IMR-90 (cell line): ENCODE measurements around the gene CYB5A. TPM values are rescaled to one million over a fixed set of nuclear protein-coding genes. Genes with fewer than 3 reads are reported as not detected.
"Not testable (repeated sequence)": the region's sequence is repeated elsewhere in the genome, so short reads cannot be mapped to it uniquely, and the experiment has no call there.

Source experiments
- ATAC-seq: fragments of 200-7000 bp; cut with Tn5 transposase; 2 replicates; pipeline ENCODE4 v1.9.1; 2020; ENCODE audit warnings: low read depth, mild to moderate bottlenecking, moderate library complexity
- BruUV-seq: library from RNA; stranded (reverse); fragments of 400-500 nt; replicated peaks from 2 replicates; lab custom pipeline; 2021; lab: Mats Ljungman, UMichigan
- CTCF ChIA-PET: fragments of 300-600 bp; formaldehyde crosslinking; extraction: SDS; loops from one replicate; lab custom pipeline; 2021; ENCODE audit warnings: antibody characterized with exemption; lab: Yijun Ruan, JAX
- POLR2A ChIA-PET: fragments of 300-600 bp; sonication (Branson Sonifier 250); formaldehyde crosslinking; loops from one replicate; lab custom pipeline; 2022; ENCODE audit warnings: antibody characterized with exemption; ENCODE audit not compliant: unreplicated experiment; lab: Charles Lee
- DNase-seq: peaks from one replicate; pipeline ENCODE4 v3.0.0; 2013
- H2AFZ ChIP-seq: replicated peaks from 2 replicates; pipeline ENCODE3; 2013; ENCODE audit warnings: low read length, mild to moderate bottlenecking; ENCODE audit not compliant: poor library complexity
- H2AK5ac ChIP-seq: 2 replicates; pipeline ENCODE4 v1.6.1; 2013; ENCODE audit warnings: low read depth, low read length, inconsistent platforms
- H2AK9ac ChIP-seq: replicated peaks from 2 replicates; pipeline ENCODE3; 2013; ENCODE audit warnings: mild to moderate bottlenecking, low read depth, low read length, moderate library complexity; ENCODE audit not compliant: poor library complexity
- H2BK120ac ChIP-seq: 2 replicates; pipeline ENCODE4 v1.6.1; 2013; ENCODE audit warnings: low read depth, low read length, inconsistent platforms
- H2BK15ac ChIP-seq: 3 replicates; pipeline ENCODE4 v1.6.1; 2013; ENCODE audit warnings: low read depth, low read length, inconsistent platforms
- H2BK20ac ChIP-seq: 2 replicates; pipeline ENCODE4 v1.6.1; 2013; ENCODE audit warnings: low read depth, mild to moderate bottlenecking, inconsistent platforms, low read length, moderate library complexity
- H2BK5ac ChIP-seq: 2 replicates; pipeline ENCODE4 v1.6.1; 2013; ENCODE audit warnings: mild to moderate bottlenecking, low read depth, low read length, inconsistent platforms; ENCODE audit not compliant: poor library complexity, severe bottlenecking
- H3K14ac ChIP-seq: replicated peaks from 2 replicates; pipeline ENCODE4 v1.6.1; 2013; ENCODE audit warnings: low read depth, low read length, inconsistent platforms
- H3K18ac ChIP-seq: 2 replicates; pipeline ENCODE4 v1.6.1; 2013; ENCODE audit warnings: low read depth, low read length, control low read depth
- H3K23ac ChIP-seq: 2 replicates; pipeline ENCODE4 v1.6.1; 2013; ENCODE audit warnings: low read depth, low read length, inconsistent platforms
- H3K27ac ChIP-seq: 2 replicates; pipeline ENCODE4 v1.5.1; 2013; ENCODE audit warnings: mild to moderate bottlenecking, control low read depth, low read length; ENCODE audit not compliant: insufficient read depth
- H3K27me3 ChIP-seq: 2 replicates; pipeline ENCODE4 v1.6.1; 2013; ENCODE audit warnings: low read length; ENCODE audit not compliant: control insufficient read depth, insufficient read depth
- H3K36me3 ChIP-seq: 2 replicates; pipeline ENCODE4 v1.6.1; 2013; ENCODE audit warnings: low read length, mixed read lengths; ENCODE audit not compliant: control insufficient read depth, insufficient read depth
- H3K4ac ChIP-seq: 2 replicates; pipeline ENCODE4 v1.6.1; 2013; ENCODE audit warnings: low read depth, low read length, inconsistent platforms
- H3K4me1 ChIP-seq: 2 replicates; pipeline ENCODE4 v1.6.1; 2013; ENCODE audit warnings: low read length, mixed read lengths; ENCODE audit not compliant: control insufficient read depth, insufficient read depth
- H3K4me2 ChIP-seq: 2 replicates; pipeline ENCODE4 v1.6.1; 2013; ENCODE audit warnings: low read depth, mild to moderate bottlenecking, control low read depth, low read length, moderate library complexity
- H3K4me3 ChIP-seq: 2 replicates; pipeline ENCODE4 v1.5.1; 2013; ENCODE audit warnings: low read depth, mild to moderate bottlenecking, control low read depth, low read length, moderate library complexity; ENCODE audit not compliant: insufficient read depth
- H3K56ac ChIP-seq: 2 replicates; pipeline ENCODE4 v1.6.1; 2013; ENCODE audit warnings: low read length, inconsistent platforms; ENCODE audit not compliant: insufficient read depth; ENCODE audit errors: extremely low read depth
- H3K79me1 ChIP-seq, 2 experiments: 2 replicates each; pipeline ENCODE4 v1.6.1; 2013; ENCODE audit warnings: low read length in 2 of 2, inconsistent platforms in 1 of 2, low read depth in 1 of 2
- H3K9ac ChIP-seq: 2 replicates; pipeline ENCODE4 v1.6.1; 2013; ENCODE audit warnings: low read depth, low read length, control low read depth
- H3K9me1 ChIP-seq: 2 replicates; pipeline ENCODE4 v1.6.1; 2013; ENCODE audit warnings: low read length, inconsistent platforms; ENCODE audit not compliant: insufficient read depth
- H3K9me3 ChIP-seq: 2 replicates; pipeline ENCODE4 v1.6.1; 2013; ENCODE audit warnings: low read length; ENCODE audit not compliant: control insufficient read depth, insufficient read depth
- H4K20me1 ChIP-seq: 2 replicates; pipeline ENCODE4 v1.6.1; 2013; ENCODE audit warnings: low read length, inconsistent platforms; ENCODE audit not compliant: insufficient read depth
- H4K5ac ChIP-seq: 2 replicates; pipeline ENCODE4 v1.6.1; 2013; ENCODE audit warnings: mild to moderate bottlenecking, low read depth, low read length, control low read depth
- H4K8ac ChIP-seq, 2 experiments: 2 replicates each; pipeline ENCODE4 v1.6.1; 2013; ENCODE audit warnings: low read depth in 2 of 2, low read length in 2 of 2, control low read depth in 1 of 2, inconsistent platforms in 1 of 2
- H4K91ac ChIP-seq: 2 replicates; pipeline ENCODE4 v1.6.1; 2013; ENCODE audit warnings: low read depth, low read length, inconsistent platforms; ENCODE audit not compliant: insufficient read depth
- WGBS, 2 experiments: methylation state at CpG; one replicate each; pipeline versions ENCODE4 v1.1.5 to v1.1.7; 2013; ENCODE audit warnings: missing lambda C conversion rate in 2 of 2; ENCODE audit not compliant: insufficient read length in 1 of 2; ENCODE audit errors: extremely low coverage in 2 of 2; 5-methylcytosine and 5-hydroxymethylcytosine counted together
- dilution Hi-C: fragments of 300-500 bp; cut with HindIII; formaldehyde crosslinking; loops from one replicate; pipeline ENCODE4 v1.14.3; 2018; ENCODE audit warnings: low sequenced_read_pairs; ENCODE audit not compliant: unreplicated experiment
- in situ Hi-C: fragments of 300-500 bp; cut with MboI; formaldehyde crosslinking; loops from 3 replicates; pipeline ENCODE4 v1.14.3; 2019; ENCODE audit warnings: low sequenced_read_pairs, inconsistent platforms, mixed read lengths
- intact Hi-C: fragments of 100-400 bp; cut with micrococcal nuclease; formaldehyde crosslinking; loops from 2 replicates; pipeline ENCODE4 v1.10.0; 2022
- polyA plus RNA-seq, 3 experiments: library from polyadenylated mRNA; depleted of rRNA; stranded (reverse); fragments of >200 nt; gene quantifications; 2 replicates each; pipeline ENCODE4 v1.2.3, GENCODE V29; 2012; ENCODE audit warnings: low replicate concordance in 1 of 3
- total RNA-seq: library from RNA; depleted of rRNA; stranded (reverse); fragments of >200 nt; gene quantifications from 2 replicates; pipeline ENCODE4 v1.2.3, GENCODE V29; 2012

Gene CYB5A
- total and polyA plus RNA-seq, 2 of the 4 experiments (the other 2 are of a cell fraction), result 13.4 to 47.9 TPM

- POLR2A ChIA-PET, BruUV-seq, H3K56ac ChIP-seq, DNase-seq, H3K14ac ChIP-seq, H3K4me3 ChIP-seq, H3K23ac ChIP-seq, H2BK120ac ChIP-seq, H2BK5ac ChIP-seq, H2BK20ac ChIP-seq, H4K20me1 ChIP-seq, H3K36me3 ChIP-seq, H3K18ac ChIP-seq, H3K27me3 ChIP-seq, H3K4me1 ChIP-seq, ATAC-seq, in situ Hi-C loops, dilution Hi-C loops, H2AFZ ChIP-seq, H4K5ac ChIP-seq, H3K27ac ChIP-seq, H2AK9ac ChIP-seq, H3K4ac ChIP-seq, H4K91ac ChIP-seq, H3K9me1 ChIP-seq, intact Hi-C loops, H3K4me2 ChIP-seq, H3K9me3 ChIP-seq: not testable (repeated sequence)
- Histone ChIP-seq H3K79me1 (peaks cover 9 to 24% of the 10 kb centered on the region in 2 experiments; a peak in 3 of 4 replicates), H2BK15ac (0 out of 3 replicates have a peak overlapping the region, but pooled peaks have one; percentile 36), H3K9ac (0 out of 2 replicates have a peak overlapping the region, but pooled peaks have one; percentile 58), H4K8ac (peak overlapping the region; percentile 69 to 88), H2AK5ac (peak overlapping the region; percentile 78; the same call in 1 of the 2 replicates)
- CTCF ChIA-PET, result interaction anchor here (0.7 kb wide), 1 partner anchor 10 kb away, joined by 3 read pairs; no protein-coding TSS in a partner anchor
- WGBS, 2 experiments, result 83% methylated on average over 1 of the region's 3 CpGs; no CpG with 5 or more reads in 1 of the 2 experiments
Observed at GRCh38 chr18:74292982-74293381, 1.2 kb upstream of the CYB5A start.
